HEK293T (cell line): ENCODE measurements around the gene GBP6.

ENCODE experiments used
- CTCF ChIA-PET: fragments of 350-600 bp; formaldehyde crosslinking; extraction: SDS; loops from one replicate; lab custom pipeline; 2021; ENCODE audit warnings: antibody characterized with exemption, inconsistent platforms; lab: Yijun Ruan, JAX
- POLR2A ChIA-PET: fragments of 350-600 bp; formaldehyde crosslinking; extraction: SDS; loops from one replicate; lab custom pipeline; 2020; ENCODE audit warnings: antibody characterized with exemption, inconsistent platforms; lab: Yijun Ruan, JAX
- DNase-seq: peaks from one replicate; pipeline ENCODE4 v3.0.0; 2012; ENCODE audit warnings: mixed read lengths; ENCODE audit errors: extremely low spot score
- ARNT ChIP-seq: fragments of 450-650 bp; IDR thresholded peaks from 2 replicates; pipeline ENCODE4 v1.6.1; 2017; ENCODE audit warnings: mild to moderate bottlenecking
- BHLHE40 ChIP-seq: fragments of 450-650 bp; IDR thresholded peaks from 2 replicates; pipeline ENCODE4 v1.6.1; 2016; ENCODE audit warnings: mild to moderate bottlenecking, moderate library complexity, borderline replicate concordance
- CTBP1 ChIP-seq: fragments of 450-650 bp; IDR thresholded peaks from 2 replicates; pipeline ENCODE4 v1.6.1; 2016; ENCODE audit warnings: borderline replicate concordance
- ELF4 ChIP-seq: fragments of 450-650 bp; IDR thresholded peaks from 2 replicates; pipeline ENCODE4 v1.6.1; 2017; ENCODE audit warnings: antibody characterized with exemption
- FOXA1 ChIP-seq: fragments of 450-650 bp; IDR thresholded peaks from 2 replicates; pipeline ENCODE4 v1.6.1; 2016; ENCODE audit warnings: mild to moderate bottlenecking
- FOXK2 ChIP-seq: fragments of 450-650 bp; IDR thresholded peaks from 2 replicates; pipeline ENCODE4 v1.6.1; 2016; ENCODE audit warnings: mild to moderate bottlenecking
- FOXM1 ChIP-seq: fragments of 450-650 bp; IDR thresholded peaks from 2 replicates; pipeline ENCODE4 v1.6.1; 2017; ENCODE audit warnings: mild to moderate bottlenecking, borderline replicate concordance
- HDGF ChIP-seq: fragments of 450-650 bp; IDR thresholded peaks from 2 replicates; pipeline ENCODE4 v1.6.1; 2017; ENCODE audit warnings: antibody characterized with exemption, borderline replicate concordance
- L3MBTL2 ChIP-seq: fragments of 450-650 bp; conservative IDR thresholded peaks from 2 replicates; pipeline ENCODE4 v1.6.1; 2016; ENCODE audit warnings: mild to moderate bottlenecking
- LEF1 ChIP-seq: fragments of 450-650 bp; IDR thresholded peaks from 2 replicates; pipeline ENCODE4 v1.6.1; 2017; ENCODE audit warnings: mild to moderate bottlenecking, borderline replicate concordance
- NFRKB ChIP-seq: fragments of 450-650 bp; IDR thresholded peaks from 2 replicates; pipeline ENCODE4 v1.6.1; 2016; ENCODE audit warnings: mild to moderate bottlenecking, moderate library complexity
- SP1 ChIP-seq: fragments of 450-650 bp; IDR thresholded peaks from 2 replicates; pipeline ENCODE4 v1.6.1; 2017
- SUZ12 ChIP-seq: fragments of 450-650 bp; IDR thresholded peaks from 2 replicates; pipeline ENCODE4 v1.6.1; 2016; ENCODE audit warnings: mild to moderate bottlenecking
- TARDBP ChIP-seq: fragments of 450-650 bp; IDR thresholded peaks from 2 replicates; pipeline ENCODE4 v1.6.1; 2016
- ZNF384 ChIP-seq: fragments of 450-650 bp; IDR thresholded peaks from 2 replicates; pipeline ENCODE4 v1.6.1; 2016
- TF ChIP-seq, protein P1 (sequence below): fragments of 450-650 bp; IDR thresholded peaks from 2 replicates; pipeline ENCODE4 v1.6.1; 2016

GBP6 gene

GRCh38 chr1:89382479-89382878 lies 18.6 kb downstream of the GBP6 start:
- DNase-seq: no peak
- ChIA-PET POLR2A (no interaction called here), CTCF (no interaction called here)
- TF ChIP-seq FOXM1 (no peak), ZNF384 (no peak), ARNT (no peak), BHLHE40 (no peak), L3MBTL2 (no peak), LEF1 (no peak), SUZ12 (no peak), CTBP1 (no peak)

GRCh38 chr1:89383185-89383584 lies 19.3 kb downstream of the GBP6 start:
- TF ChIP-seq ZNF384 (no peak), ARNT (no peak), SUZ12 (no peak)
- DNase-seq: no peak
- CTCF ChIA-PET: no interaction called here
- POLR2A ChIA-PET: no interaction called here

GRCh38 chr1:89390707-89391106 lies 26.8 kb downstream of the GBP6 start:
- CTCF ChIA-PET: no interaction called here
- POLR2A ChIA-PET: no interaction called here
- DNase-seq: no peak
- TF ChIP-seq ELF4 (no peak), HDGF (no peak), LEF1 (no peak), ARNT (no peak), SP1 (no peak), TARDBP (no peak), FOXK2 (no peak), L3MBTL2 (no peak), FOXA1 (no peak)
- TF ChIP-seq, protein P1, sequence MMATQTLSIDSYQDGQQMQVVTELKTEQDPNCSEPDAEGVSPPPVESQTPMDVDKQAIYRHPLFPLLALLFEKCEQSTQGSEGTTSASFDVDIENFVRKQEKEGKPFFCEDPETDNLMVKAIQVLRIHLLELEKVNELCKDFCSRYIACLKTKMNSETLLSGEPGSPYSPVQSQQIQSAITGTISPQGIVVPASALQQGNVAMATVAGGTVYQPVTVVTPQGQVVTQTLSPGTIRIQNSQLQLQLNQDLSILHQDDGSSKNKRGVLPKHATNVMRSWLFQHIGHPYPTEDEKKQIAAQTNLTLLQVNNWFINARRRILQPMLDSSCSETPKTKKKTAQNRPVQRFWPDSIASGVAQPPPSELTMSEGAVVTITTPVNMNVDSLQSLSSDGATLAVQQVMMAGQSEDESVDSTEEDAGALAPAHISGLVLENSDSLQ: no peak

DNA sequence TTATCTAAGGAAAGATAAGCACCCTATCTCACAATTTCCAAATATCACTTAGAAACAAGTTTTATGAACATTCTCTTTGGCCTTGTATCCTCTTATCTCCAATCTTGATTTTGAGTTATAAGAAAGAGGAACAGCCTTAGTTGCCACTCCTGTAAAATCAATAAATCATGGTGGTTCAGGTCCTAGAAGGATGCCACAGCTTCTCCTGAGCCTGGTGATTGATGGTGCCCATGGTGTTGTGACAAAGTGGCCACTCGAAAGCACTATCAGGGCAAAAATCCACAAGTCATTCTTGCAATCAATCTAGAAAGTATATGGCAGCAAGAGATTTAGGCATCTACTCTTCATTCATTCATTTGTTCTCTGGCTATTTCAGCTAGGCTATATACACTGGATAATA lies 27.8 kb downstream of the GBP6 start:
- CTCF ChIA-PET: no interaction called here
- TF ChIP-seq ARNT (no peak), CTBP1 (no peak), SP1 (no peak), ZNF384 (no peak), HDGF (no peak), L3MBTL2 (no peak), FOXM1 (no peak), ELF4 (no peak), LEF1 (no peak), FOXK2 (no peak), FOXA1 (no peak)
- TF ChIP-seq, protein P1: no peak
- POLR2A ChIA-PET: no interaction called here
- DNase-seq: no peak

DNA sequence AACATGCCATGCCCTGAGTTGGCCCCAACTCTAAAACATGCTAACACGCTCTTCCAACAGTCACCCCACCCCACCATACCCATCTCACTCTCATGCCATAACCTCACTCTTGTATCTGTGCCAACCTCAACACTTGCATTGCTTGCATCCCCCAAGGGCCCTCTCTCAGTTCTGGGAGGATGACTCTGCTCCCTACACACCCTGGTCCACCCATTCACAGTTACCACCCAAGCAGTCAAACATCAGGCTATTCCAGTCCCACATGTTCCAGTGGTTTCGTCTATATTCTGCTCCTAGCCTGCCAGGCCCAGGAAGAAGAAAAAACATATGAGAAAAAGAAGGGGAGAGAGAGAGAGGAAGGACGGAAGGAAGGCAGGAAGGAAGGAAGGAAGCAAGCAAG lies 31.0 kb downstream of the GBP6 start:
- POLR2A ChIA-PET: no interaction called here
- TF ChIP-seq SP1 (no peak), FOXK2 (no peak), FOXM1 (no peak), LEF1 (no peak), ARNT (no peak), TARDBP (no peak), CTBP1 (no peak), NFRKB (no peak), L3MBTL2 (no peak), FOXA1 (no peak), ZNF384 (no peak), SUZ12 (no peak), BHLHE40 (no peak), HDGF (no peak), ELF4 (no peak)
- TF ChIP-seq, protein P1: no peak
- CTCF ChIA-PET: no interaction called here

GRCh38 chr1:89396902-89397301 lies 33.0 kb downstream of the GBP6 start:
- TF ChIP-seq FOXK2: no peak
- TF ChIP-seq NFRKB: no peak
- TF ChIP-seq CTBP1: no peak
- no peak for TF ChIP-seq L3MBTL2
- no peak for TF ChIP-seq FOXM1
- TF ChIP-seq ELF4: no peak
- TF ChIP-seq TARDBP: no peak
- TF ChIP-seq, protein P1: no peak
- ChIA-PET CTCF (no interaction called here), POLR2A (no interaction called here)
- DNase-seq: no peak

More for the DNA sequence above, 31.0 kb downstream of the GBP6 start:
- no peak for DNase-seq
